CD4-positive, alpha-beta T cell treated with Interferon gamma for 1 hour (primary cell): ENCODE data around the gene FAP.

Experiments
- DNase-seq: peaks from one replicate; pipeline ENCODE4 v3.0.0-alpha.2; 2020

Gene FAP

GRCh38 chr2:162243294-162243693 lies at the start of gene FAP:
Gene FAP, minus strand, starts transcription at chr2:162243445. Its CDS starts 118 bp downstream, at chr2:162243327.
- no peak for DNase-seq

- no peak for DNase-seq
These were observed 48.5 kb upstream of the FAP start for GRCh38 chr2:162291748-162292147.

- no peak for DNase-seq
These were observed 39.6 kb upstream of the FAP start for GRCh38 chr2:162282765-162283425.

GRCh38 chr2:162280654-162281053 lies 37.4 kb upstream of the FAP start:
- no peak for DNase-seq

DNA sequence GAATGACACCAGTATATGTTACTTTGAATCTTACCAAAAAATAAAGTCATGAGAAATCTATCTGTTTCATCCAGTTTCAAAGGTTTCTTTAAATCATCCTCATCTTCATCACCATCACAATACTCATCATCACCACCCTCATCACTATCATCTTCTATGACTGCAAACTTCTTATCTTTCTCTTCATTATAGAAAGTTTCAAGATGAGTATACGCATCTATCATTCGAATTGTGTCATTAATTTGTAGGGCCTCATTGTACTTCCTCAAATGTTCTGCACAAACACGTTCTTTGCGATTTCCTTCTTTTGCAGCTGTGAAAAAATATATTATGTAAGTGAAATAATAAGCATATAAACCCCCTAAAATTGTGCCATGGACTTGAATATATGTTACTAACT lies 34.1 kb upstream of the FAP start:
- DNase-seq: no peak

DNA sequence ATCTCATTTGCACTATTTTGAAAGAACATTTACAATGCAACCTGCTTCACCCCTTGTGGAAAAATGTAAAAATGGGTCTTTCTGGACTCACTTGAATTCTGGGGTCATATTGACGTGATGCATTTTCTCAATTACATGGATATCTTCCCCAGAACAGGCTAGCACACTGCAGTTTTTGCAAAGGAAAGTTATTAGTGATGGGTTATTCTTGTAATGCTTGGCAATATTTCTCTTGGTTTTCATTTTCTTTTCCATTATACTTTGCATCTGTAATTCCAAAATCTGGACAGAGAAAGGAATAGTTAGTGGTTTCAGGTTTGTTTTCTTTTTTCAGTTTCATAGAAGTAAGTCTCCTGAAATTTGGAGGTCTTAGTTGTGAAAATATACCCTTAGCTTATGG lies 24.8 kb upstream of the FAP start:
- DNase-seq: no peak

- no peak for DNase-seq
These were observed 24.3 kb upstream of the FAP start for GRCh38 chr2:162267496-162267895.

DNA sequence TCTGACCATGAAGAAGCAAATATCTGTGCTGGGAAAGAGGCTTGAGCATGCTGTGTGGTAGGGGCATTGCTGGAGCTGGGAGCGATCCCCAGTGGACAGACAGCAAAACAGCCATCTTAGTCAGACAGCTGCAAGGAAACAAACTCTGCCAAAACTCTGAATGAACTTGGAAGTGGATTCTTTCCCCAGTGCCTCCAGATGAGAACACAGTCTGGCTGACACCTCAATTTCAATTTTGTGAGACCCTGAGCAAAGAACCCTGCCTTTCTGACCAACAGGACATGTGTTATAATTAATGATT lies 23.2 kb upstream of the FAP start:
- no peak for DNase-seq

- no peak for DNase-seq
These were observed 22.6 kb upstream of the FAP start for GRCh38 chr2:162265666-162266459.

DNA sequence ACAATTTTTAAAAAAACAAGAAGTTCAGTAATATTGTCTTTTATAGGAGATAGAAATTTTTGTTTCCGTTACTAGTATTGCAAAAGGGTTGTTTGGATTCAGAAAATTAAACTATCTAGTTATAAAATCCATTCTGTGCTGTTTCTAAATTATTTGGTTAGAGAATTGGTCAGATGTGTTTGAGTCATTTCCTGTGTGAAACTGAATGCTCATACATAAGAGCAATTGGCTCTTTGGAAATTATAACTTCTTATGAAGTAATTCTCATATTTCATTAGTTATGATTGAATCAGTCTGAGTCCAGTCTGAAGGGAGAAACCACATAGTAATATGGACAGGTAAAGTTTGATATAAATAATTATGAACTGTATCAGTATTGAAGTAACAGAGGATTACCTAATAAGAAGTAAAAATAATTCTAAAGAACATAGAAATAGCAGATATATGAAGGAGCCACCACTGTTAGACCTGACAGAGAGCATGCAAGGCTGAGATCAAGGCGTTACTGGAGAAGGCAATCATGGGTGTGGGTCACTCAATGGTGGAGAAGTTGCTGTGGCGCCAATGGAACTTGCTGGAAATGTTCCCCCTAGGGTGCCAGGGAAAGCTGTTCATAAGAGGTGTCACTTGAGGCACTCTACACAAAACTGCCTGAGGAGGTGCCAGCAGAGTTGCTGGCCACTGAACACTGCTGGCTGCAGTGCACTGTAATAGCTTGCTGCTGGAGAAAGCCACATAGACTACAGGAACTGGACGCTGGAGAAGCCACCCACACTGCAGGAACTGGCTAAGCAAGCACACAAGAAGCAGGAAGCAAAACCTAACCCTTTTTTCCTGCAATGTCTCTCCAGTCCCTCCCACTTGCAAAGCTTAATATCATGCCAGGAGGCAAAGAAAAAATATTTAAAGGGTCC lies 18.0 kb upstream of the FAP start:
- peak; percentile 31 for DNase-seq

- no peak for DNase-seq
These were observed 15.4 kb upstream of the FAP start for GRCh38 chr2:162258686-162259085.

- DNase-seq: no peak
These were observed 14.9 kb upstream of the FAP start for GRCh38 chr2:162258169-162258568.

DNA sequence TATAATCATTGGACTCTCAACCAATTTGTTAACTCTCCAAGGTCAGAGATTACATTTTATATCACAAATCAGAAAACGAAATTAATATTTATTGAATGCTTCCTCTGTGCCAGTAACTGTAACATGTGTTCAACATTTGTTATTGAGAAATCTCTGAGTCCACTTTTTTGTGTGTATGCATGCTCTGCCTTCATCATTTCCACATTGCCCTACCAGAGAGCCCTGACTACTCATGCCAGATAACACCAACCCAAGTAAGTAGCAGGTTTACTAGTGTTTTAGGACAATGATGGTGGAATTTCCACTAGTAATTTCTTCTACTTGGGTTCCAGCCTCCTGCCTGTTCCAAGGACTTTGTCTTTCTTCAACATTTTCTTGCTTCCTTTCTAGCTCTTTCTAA lies 14.2 kb upstream of the FAP start:
- DNase-seq: no peak

DNA sequence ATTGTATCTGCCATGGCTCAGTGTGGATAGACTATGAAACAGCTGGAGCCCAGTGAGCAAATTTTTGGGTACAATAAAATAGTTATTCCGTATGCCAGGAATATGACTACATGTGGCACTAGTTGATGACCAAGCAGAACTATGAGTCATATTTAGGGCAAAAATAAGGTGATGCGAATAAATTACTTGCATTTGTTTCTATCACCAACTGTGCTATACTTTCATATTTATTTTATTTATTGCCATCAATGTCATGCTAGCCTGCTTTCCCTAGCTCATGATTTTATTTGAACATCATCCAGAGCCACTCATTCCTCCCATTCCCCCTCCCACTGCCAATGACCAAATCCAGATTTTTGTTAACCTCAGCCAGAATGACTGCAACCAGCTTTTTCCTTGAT lies 13.3 kb upstream of the FAP start:
- DNase-seq: no peak

GRCh38 chr2:162254236-162254871 lies 11.1 kb upstream of the FAP start:
- DNase-seq: no peak

GRCh38 chr2:162253435-162253834 lies 10.2 kb upstream of the FAP start:
- no peak for DNase-seq

DNA sequence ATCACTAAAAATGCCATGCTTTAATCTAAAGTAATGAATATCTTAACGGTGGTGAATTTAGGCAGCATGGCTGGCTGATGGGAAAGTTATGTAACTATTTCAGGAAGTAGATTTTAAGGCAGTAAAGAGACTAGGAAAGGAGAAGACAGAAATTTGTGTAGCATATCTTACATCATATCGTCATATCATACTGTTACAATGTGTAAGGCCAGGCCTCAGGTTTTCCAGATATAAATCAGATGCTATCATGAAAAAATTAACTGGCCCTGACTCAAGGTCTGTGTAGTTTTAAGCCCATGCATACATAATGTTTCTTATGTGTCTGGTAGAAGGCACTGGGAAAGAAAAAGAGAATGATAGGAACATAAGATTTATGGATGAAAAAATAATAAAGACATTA lies 8.9 kb upstream of the FAP start:
- DNase-seq: no peak

DNA sequence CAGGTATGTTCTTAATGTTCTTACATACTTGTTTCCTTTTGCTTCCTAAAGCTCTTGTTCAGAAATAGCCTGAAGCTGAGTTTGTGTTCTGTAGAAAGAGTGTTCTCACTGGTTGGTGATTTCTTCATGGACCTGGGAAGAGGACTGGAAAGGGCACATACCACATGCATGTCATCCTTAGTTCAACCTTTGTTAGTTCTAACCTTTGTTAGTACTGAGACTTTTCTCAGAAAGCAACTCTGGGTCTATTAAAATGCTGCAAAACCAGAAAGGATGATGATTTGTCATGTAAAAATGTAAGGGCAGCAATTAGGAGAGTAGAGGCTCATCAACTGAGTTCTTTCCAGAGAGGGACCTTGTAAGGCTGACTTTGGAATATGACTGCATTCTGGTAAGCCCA lies 2.5 kb upstream of the FAP start:
- no peak for DNase-seq

DNA sequence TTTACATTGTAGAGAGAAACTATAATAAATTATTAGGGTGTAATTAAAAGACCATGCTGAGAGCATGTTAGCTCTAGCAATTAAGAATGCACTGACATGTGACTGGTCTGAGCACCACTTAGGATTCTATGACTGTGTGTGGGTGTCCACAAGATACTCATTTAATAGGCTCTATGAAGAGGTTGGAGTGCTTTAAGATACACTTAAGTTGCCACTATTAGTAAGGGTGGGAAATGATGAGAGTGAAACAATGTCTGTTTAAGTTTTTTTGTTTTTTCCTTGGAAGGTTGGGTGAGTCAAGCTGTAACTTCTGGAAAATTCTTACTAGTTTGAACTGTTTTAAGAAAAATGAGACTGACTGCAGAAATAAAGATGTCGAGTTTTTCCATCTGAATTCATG lies 1.8 kb upstream of the FAP start:
- no peak for DNase-seq

- DNase-seq: no peak
These were observed 1.3 kb upstream of the FAP start for GRCh38 chr2:162244541-162245031.

DNA sequence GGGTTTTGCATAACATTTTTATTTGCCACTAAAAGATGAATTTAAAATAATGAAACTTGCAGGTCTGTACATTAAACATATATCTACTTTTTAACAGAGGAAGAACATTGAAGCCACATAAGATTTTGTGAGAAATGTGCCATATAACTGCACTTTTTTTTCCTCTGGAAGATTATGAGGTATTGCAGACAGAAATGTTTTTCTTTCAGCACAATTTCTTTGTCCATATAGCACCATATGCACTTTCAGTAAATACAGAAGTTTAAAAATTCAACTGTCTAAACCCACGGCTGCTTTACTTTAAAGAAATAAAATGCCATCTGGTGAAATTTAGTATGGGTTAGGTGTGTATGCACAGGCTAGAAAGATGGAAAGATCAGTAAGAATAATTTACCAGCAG lies 470 bp upstream of the FAP start:
- no peak for DNase-seq

DNA sequence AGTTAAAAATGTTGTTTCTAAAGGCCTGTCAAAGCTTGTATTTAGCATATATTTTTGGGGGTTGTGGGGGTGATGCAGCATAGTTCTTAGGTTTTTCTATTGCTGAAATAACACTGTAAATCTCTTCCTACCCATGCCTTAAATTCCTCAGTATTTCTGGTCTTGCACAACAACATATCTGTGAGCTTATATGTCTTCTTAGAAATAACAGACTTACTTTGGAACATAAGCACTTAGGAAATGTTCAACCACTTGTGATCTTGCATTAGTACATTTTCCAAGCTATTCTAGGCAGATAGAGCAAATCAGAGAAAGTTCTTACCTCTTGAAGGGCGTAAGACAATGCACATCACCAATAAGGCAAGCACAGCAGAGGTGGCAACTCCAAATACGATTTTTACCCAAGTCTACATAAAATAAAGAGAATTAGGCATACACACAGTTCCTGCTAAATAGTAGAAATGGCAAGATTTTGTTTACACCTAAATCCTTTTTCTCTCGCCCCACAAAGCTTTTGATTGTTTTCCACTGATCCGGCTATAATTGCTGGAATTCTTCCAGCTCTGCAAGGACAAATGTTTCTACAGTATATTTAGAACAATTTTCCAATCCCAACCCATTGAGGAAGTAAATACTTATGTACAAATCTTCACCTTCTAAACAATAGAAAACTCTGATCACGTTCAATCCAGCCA lies 512 bp downstream of the FAP start:
- no peak for DNase-seq

DNA sequence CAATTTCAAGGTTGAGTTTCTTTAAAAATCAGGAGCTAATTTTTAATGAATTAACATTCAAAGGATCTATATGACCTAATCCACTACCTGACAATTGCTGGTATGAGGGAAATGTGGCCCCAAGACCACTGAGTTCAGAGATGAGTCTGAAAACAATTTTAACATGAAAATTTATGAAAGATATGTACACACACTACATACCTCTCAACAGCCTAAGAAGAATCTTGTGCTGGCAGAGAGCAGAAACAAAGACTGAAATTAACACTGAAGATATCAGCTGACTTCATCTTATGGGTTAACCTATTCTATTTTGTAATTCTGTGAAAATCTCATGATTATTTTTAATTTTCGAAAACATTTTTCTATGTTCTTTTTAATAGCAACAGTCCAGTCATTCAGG lies 1.7 kb downstream of the FAP start:
- DNase-seq: no peak
